Keratinocyte (primary cell): ENCODE results near the gene KIZ. TPM values are rescaled to one million over a fixed set of nuclear protein-coding genes. Genes with fewer than 3 reads are reported as not detected.

Source experiments
- DNase-seq: peaks from one replicate; pipeline ENCODE4 v3.0.0-alpha.2; 2011; ENCODE audit warnings: low read depth, missing footprints, low spot score
- FAIRE-seq: peaks from 2 replicates; lab custom pipeline; 2011; peaks lifted over from hg19 to GRCh38; lab: Jason Lieb, UNC
- H2AFZ ChIP-seq: 2 replicates; pipeline ENCODE4 v1.6.0; 2012; ENCODE audit warnings: low read length, control low read depth, inconsistent platforms; ENCODE audit not compliant: control insufficient read depth
- H3K27ac ChIP-seq: 2 replicates; pipeline ENCODE4 v1.5.1; 2011; ENCODE audit warnings: low read length; ENCODE audit not compliant: control insufficient read depth, insufficient read depth
- H3K27me3 ChIP-seq: 3 replicates; pipeline ENCODE4 v1.6.0; 2011; ENCODE audit warnings: low read length; ENCODE audit not compliant: control insufficient read depth, insufficient read depth; ENCODE audit errors: extremely low read depth
- H3K36me3 ChIP-seq, 2 experiments: 2 replicates in 1 of 2; 3 replicates in 1 of 2; pipeline ENCODE4 v1.5.1; 2011; ENCODE audit warnings: low read length in 2 of 2, mild to moderate bottlenecking in 1 of 2; ENCODE audit not compliant: control insufficient read depth in 2 of 2, insufficient read depth in 2 of 2; ENCODE audit errors: extremely low read depth in 1 of 2
- H3K4me1 ChIP-seq: 3 replicates; pipeline ENCODE4 v1.5.1; 2011; ENCODE audit warnings: low read length; ENCODE audit not compliant: control insufficient read depth, insufficient read depth; ENCODE audit errors: extremely low read depth
- H3K4me2 ChIP-seq: 3 replicates; pipeline ENCODE4 v1.6.0; 2011; ENCODE audit warnings: low read depth, low read length; ENCODE audit not compliant: control insufficient read depth, insufficient read depth; ENCODE audit errors: extremely low read depth
- H3K4me3 ChIP-seq, 3 experiments: fragments of 200-600 bp in 1 of 3; sonication (generic) in 1 of 3; 2 replicates in 2 of 3; 3 replicates in 1 of 3; pipeline ENCODE4 v1.5.1; 2011 to 2016; ENCODE audit warnings: low read length in 3 of 3, mild to moderate bottlenecking in 3 of 3, control low read depth in 2 of 3, inconsistent platforms in 1 of 3, low read depth in 1 of 3, mixed read lengths in 1 of 3, mixed run types in 1 of 3, moderate library complexity in 1 of 3; ENCODE audit not compliant: control insufficient read depth in 2 of 3, insufficient read depth in 2 of 3; ENCODE audit errors: extremely low read depth in 1 of 3
- H3K79me2 ChIP-seq: 2 replicates; pipeline ENCODE4 v1.6.0; 2012; ENCODE audit warnings: low read length; ENCODE audit not compliant: control insufficient read depth, insufficient read depth
- H3K9ac ChIP-seq: 3 replicates; pipeline ENCODE4 v1.6.0; 2011; ENCODE audit warnings: low read length; ENCODE audit not compliant: control insufficient read depth, insufficient read depth; ENCODE audit errors: extremely low read depth
- H3K9me1 ChIP-seq: 3 replicates; pipeline ENCODE4 v1.6.0; 2011; ENCODE audit warnings: low read length; ENCODE audit not compliant: control insufficient read depth, insufficient read depth; ENCODE audit errors: extremely low read depth
- H3K9me3 ChIP-seq: 2 replicates; pipeline ENCODE4 v1.5.1; 2012; ENCODE audit warnings: low read depth, low read length; ENCODE audit not compliant: control insufficient read depth
- H4K20me1 ChIP-seq: 3 replicates; pipeline ENCODE4 v1.6.0; 2011; ENCODE audit warnings: low read length; ENCODE audit not compliant: control insufficient read depth, insufficient read depth; ENCODE audit errors: extremely low read depth
- EZH2 ChIP-seq: IDR thresholded peaks from one replicate; pipeline ENCODE4 v1.6.1; 2012; ENCODE audit warnings: inconsistent platforms, mild to moderate bottlenecking, low read length, moderate library complexity
- dilution Hi-C: fragments of 300-500 bp; cut with MboI; formaldehyde crosslinking; loops from one replicate; pipeline ENCODE4 v1.7.0; 2020; ENCODE audit warnings: low sequenced_read_pairs; ENCODE audit not compliant: extremely low pct_ligation_motif_present
- polyA plus RNA-seq, 5 experiments: library from polyadenylated mRNA; depleted of rRNA in 3 of 5; stranded (reverse) in 3 of 5; stranded (forward) in 1 of 5; unstranded in 1 of 5; fragments of >200 nt; gene quantifications; 1 replicate in 1 of 5; 2 replicates in 3 of 5; 3 replicates in 1 of 5; pipeline versions ENCODE4 v1.2.1 to v1.2.3, GENCODE V29; 2011 to 2012; ENCODE audit warnings: missing spikeins in 2 of 5, low read depth in 1 of 5, low replicate concordance in 1 of 5
- TF ChIP-seq, protein P1 (sequence below), 3 experiments: IDR thresholded peaks in 1 of 3; conservative IDR thresholded peaks in 1 of 3; optimal IDR thresholded peaks in 1 of 3; 2 replicates in 2 of 3; 3 replicates in 1 of 3; pipeline versions ENCODE3 to v1.5.1; 2011; ENCODE audit warnings: low read length in 3 of 3, mild to moderate bottlenecking in 3 of 3, moderate library complexity in 2 of 3, control low read depth in 1 of 3, inconsistent platforms in 1 of 3; ENCODE audit not compliant: insufficient read depth in 2 of 3; ENCODE audit errors: extremely low read depth in 1 of 3

KIZ gene
- polyA plus RNA-seq, 1 donor (not counting 4 experiments of a cell fraction or from before 2014, with no cell fraction given), result 21.3 TPM

DNA sequence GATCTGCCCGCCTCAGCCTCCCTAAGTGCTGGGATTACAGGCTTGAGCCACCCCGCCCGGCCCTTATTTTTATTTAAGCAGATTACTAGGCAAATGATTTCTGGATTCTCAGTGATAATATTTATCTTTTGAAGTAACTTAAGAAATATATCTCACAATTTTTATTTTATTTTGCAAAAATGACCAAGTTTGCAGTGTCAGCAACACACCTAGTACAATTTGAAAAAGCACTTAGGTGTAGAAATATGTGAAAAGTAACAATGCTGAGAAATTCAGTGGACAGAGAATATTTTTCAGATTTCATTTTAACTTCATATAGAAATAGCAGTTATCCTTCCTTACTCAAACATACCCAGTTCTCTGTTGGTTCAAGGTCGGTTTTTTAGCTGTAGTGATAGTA, 98.3 kb downstream of the KIZ start:
- dilution Hi-C loops, result no loop called here
- Histone ChIP-seq H3K36me3 (peaks cover 0 to 1% of the 10 kb centered on the region in 2 experiments), H3K27ac (no peak overlapping the region), H3K4me2 (no peak overlapping the region), H3K9me1 (no peaks in the 10 kb centered on the region), H4K20me1 (no peaks in the 10 kb centered on the region), H3K9ac (no peak overlapping the region), H3K4me1 (no peaks in the 10 kb centered on the region), H3K4me3 (no peak overlapping the region), H3K79me2 (no peaks in the 10 kb centered on the region), H3K9me3 (no peaks in the 10 kb centered on the region), H3K27me3 (no peaks in the 10 kb centered on the region), H2AFZ (no peak overlapping the region)
- TF ChIP-seq EZH2, result no peak
- TF ChIP-seq, protein P1, sequence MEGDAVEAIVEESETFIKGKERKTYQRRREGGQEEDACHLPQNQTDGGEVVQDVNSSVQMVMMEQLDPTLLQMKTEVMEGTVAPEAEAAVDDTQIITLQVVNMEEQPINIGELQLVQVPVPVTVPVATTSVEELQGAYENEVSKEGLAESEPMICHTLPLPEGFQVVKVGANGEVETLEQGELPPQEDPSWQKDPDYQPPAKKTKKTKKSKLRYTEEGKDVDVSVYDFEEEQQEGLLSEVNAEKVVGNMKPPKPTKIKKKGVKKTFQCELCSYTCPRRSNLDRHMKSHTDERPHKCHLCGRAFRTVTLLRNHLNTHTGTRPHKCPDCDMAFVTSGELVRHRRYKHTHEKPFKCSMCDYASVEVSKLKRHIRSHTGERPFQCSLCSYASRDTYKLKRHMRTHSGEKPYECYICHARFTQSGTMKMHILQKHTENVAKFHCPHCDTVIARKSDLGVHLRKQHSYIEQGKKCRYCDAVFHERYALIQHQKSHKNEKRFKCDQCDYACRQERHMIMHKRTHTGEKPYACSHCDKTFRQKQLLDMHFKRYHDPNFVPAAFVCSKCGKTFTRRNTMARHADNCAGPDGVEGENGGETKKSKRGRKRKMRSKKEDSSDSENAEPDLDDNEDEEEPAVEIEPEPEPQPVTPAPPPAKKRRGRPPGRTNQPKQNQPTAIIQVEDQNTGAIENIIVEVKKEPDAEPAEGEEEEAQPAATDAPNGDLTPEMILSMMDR (optimal IDR thresholded peaks at IDR 0.05 in 1 of 3, IDR thresholded peaks at IDR 0.05 in 1 of 3, conservative IDR thresholded peaks at IDR 0.05 in 1 of 3; ENCODE audit: extremely low read depth in 1 of 3, insufficient read depth in 2 of 3, low read length in 3 of 3), result no peak
- DNase-seq (no peak), FAIRE-seq (no peak)

DNA sequence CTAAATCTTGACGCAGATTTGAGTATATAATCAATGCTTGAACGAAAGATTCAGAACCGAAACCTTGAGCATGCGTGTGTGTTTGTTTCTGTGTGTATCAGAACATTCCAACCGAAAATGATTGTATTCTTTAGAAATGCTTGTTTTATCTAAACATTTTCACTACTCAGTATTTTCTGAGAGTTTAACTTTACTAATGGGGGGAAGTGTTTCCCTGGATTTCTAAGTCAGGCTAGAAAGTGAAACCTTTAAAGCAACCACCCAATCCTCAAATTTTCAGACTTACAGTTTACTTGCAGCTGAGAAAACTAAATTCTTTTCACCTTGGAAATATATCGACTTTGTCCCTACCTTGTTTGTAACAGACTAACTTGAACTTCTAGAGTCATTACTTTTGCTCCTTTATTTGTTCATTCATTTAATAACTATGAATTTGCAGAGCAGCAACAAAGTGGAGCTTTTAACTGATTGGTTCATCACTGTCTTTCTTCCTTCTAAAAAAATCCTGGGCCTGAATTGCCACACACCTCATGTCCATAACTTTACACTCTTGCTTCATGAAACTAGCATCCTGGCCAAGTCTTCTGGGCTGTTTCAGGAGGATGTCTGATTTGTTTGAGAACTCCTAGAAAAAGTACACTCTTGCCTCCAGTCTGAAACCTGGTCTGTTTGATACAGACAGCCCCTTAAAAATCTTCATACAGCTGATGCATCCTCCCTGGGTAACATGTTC, 99.5 kb downstream of the KIZ start:
- no peak for FAIRE-seq

More for the DNA sequence above, 99.5 kb downstream of the KIZ start:
- H4K20me1 ChIP-seq, result no peaks in the 10 kb centered on the region
- H3K4me3 ChIP-seq, result no peak overlapping the region
- no peak for TF ChIP-seq EZH2
- TF ChIP-seq, protein P1 (optimal IDR thresholded peaks at IDR 0.05 in 1 of 3, IDR thresholded peaks at IDR 0.05 in 1 of 3, conservative IDR thresholded peaks at IDR 0.05 in 1 of 3; ENCODE audit: extremely low read depth in 1 of 3, insufficient read depth in 2 of 3, low read length in 3 of 3), result no peak
- H3K79me2 ChIP-seq, result no peaks in the 10 kb centered on the region
- dilution Hi-C loops, result no loop called here
- H3K4me1 ChIP-seq, result no peaks in the 10 kb centered on the region
- H3K9ac ChIP-seq, result no peak overlapping the region
- H2AFZ ChIP-seq, result no peak overlapping the region
- no peak for DNase-seq
- H3K36me3 ChIP-seq, result peaks cover 0 to 2% of the 10 kb centered on the region in 2 experiments
- no peaks in the 10 kb centered on the region for H3K9me3 ChIP-seq
- H3K4me2 ChIP-seq, result no peak overlapping the region
- no peak overlapping the region for H3K27ac ChIP-seq
- no peaks in the 10 kb centered on the region for H3K9me1 ChIP-seq
- no peaks in the 10 kb centered on the region for H3K27me3 ChIP-seq
